ENCODE measurements around the gene CDCA5.
A peak's percentile ranks its signal among the peaks of the same experiment; 100 is the strongest.

CDCA5 gene

DNA sequence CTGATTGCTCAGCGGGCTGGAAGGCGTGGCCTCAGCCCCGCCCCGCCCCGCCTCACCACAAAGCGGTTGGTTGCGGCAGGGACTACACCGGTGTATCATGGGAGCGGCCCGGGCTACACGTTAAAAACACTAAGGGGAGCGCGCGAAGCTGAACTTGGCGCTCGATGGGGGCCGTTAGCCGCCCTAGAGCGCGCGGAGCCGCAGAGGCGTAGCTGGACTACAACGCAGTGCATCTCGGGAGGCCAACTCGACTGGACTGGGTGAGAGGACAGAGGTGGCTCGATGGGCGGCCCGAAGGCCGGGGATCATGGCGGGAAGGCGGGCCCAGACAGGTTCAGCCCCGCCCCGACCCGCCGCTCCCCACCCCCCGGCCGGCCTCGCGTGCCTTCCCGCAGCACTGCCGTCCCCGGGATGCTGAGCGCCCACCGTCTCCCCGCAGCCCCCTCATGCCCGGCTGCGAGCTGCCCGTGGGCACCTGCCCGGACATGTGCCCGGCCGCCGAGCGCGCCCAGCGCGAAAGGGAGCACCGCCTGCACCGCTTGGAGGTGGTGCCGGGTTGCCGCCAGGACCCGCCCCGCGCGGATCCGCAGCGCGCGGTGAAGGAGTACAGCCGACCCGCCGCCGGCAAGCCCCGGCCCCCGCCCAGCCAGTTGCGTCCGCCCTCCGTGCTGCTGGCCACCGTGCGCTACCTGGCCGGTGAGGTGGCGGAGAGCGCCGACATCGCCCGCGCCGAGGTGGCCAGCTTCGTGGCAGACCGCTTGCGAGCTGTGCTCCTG is 42.8 kb downstream of the CDCA5 start, which contains the start of gene SAC3D1:
TSS of gene SAC3D1 (plus strand) at position 364 of the 776 bp plus-strand sequence. CDS start at position 447, 83 bp downstream.
- peak; percentile 79 to 82 for DNase-seq

DNA sequence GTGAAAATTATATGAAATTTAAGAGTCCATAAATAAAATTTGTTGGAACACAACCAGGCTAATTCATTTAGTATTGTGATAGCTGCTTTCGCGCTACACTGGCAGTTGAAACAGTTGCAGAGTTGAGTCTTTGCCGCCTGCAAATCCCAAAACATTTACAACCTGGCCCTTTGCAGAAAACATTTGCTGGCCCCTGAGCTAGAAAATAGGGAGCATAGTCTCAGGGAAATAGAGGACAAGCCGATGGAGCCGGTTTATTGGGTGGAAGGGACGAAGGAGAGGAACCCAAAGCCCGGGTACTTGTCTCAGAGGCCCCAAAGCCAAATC is 43.4 kb downstream of the CDCA5 start:
- DNase-seq, result no peak

DNA sequence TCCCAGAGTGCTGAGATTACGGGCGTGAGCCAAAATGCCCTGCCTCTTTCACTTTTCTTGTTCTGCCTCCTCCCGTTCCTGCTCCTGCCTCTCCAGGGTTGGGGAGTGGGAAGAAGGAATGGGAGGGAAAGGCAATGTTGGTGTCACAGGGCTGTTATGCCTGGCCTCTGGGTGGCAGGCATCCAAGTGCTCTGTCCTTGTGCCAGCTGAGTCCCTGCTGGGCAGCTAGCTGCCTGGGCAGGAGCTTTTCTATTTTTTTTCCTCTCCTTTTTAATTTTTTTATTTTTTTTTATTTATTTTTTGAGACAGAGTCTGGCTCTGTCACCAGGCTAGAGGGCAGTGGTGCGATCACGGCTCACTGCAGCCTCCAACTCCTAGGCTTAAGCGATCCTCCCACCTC is 46.9 kb downstream of the CDCA5 start:
- DNase-seq, result no peak

DNA sequence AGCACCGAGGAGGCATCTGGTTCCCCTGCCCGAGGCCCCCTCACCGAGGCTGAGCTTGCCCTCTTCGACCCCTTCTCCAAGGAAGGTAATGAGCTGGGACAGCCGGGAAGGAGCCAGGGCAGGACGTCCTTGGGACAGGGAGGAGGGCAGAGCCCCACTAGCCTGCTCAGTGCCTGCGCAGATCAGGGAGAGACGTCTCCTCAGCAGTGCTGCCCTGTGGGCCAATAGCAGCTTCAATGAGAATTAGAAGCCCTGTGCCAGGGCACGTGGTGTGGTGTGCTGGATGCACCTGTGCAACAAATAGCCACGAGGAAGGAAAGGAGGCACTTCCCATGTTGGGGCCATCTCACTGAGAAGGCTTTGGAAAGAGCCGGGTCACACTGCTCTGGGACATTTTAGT is 48.3 kb downstream of the CDCA5 start:
- DNase-seq, result no peak

DNA sequence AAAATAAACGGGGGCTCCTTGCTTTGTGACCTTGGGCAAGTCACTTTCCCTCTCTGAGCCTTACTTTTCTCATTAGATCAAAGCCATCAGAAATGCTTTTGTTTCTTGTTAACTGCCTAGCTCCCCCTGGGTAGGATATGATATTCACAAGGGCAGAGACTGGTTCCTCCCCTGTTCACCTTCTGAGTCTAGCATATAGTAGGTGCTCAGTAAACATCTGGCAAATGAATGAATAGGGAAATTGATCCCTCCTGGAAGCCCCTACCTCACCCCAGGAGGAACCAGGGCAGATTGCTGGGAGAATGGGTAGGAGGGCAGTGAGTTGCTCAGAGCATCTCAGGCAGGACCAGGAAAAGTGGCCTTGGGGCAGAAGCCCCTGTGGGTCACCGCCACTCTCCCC is 49.4 kb downstream of the CDCA5 start:
- no peak for DNase-seq

DNA sequence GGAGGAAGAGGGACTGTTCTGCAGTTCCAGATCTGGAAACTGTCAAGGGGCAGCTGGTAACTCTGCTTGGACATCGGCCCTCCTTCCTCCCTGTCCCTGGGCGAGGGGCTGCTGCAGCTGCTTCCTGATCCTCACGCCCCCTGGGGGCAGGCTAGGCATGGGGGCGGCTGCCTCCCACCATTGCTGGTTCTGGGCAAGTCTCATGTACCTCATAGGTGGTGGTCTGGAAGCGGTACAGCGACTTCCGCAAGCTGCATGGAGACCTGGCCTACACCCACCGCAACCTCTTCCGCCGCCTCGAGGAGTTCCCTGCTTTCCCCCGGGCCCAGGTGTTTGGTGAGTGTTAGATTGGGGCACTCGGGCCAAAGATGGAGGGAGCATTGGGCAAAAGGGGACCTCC is 51.6 kb downstream of the CDCA5 start:
- DNase-seq, result no peak

All from stimulated activated CD4-positive, alpha-beta T cell treated with anti-CD3 and anti-CD28 coated beads, Interleukin-2, amount 100 ng/mL, for 48 hours (primary cell).